Neutrophil (primary cell): Measurements from ENCODE around the gene CD44.

ENCODE experiments used
- H3K27ac ChIP-seq: fragments of 200-600 bp; sonication (generic); 2 replicates; pipeline ENCODE4 v1.5.1; 2016; ENCODE audit warnings: mild to moderate bottlenecking, moderate library complexity
- H3K27me3 ChIP-seq: fragments of 200-600 bp; sonication (generic); 2 replicates; pipeline ENCODE4 v1.6.0; 2016; ENCODE audit warnings: mild to moderate bottlenecking
- H3K36me3 ChIP-seq: fragments of 200-600 bp; sonication (generic); 2 replicates; pipeline ENCODE4 v1.5.1; 2017
- H3K4me1 ChIP-seq, 2 experiments: fragments of 200-600 bp in 1 of 2; sonication (generic) in 1 of 2; 1 replicate in 1 of 2; 2 replicates in 1 of 2; pipeline versions ENCODE4 v1.5.1 to v1.6.1; 2013 to 2016; ENCODE audit warnings: low read depth in 1 of 2, low read length in 1 of 2, mild to moderate bottlenecking in 1 of 2, moderate library complexity in 1 of 2; ENCODE audit not compliant: control insufficient read depth in 1 of 2, insufficient read depth in 1 of 2
- H3K4me3 ChIP-seq, 2 experiments: fragments of 200-600 bp in 1 of 2; sonication (generic) in 1 of 2; 1 replicate in 1 of 2; 2 replicates in 1 of 2; pipeline ENCODE4 v1.5.1; 2013 to 2016; ENCODE audit warnings: low read depth in 1 of 2, low read length in 1 of 2, mild to moderate bottlenecking in 1 of 2, moderate library complexity in 1 of 2
- H3K9me3 ChIP-seq: fragments of 200-600 bp; sonication (generic); 2 replicates; pipeline ENCODE4 v1.5.1; 2016
- CTCF ChIP-seq: fragments of 200-600 bp; sonication (generic); IDR thresholded peaks from 2 replicates; pipeline ENCODE4 v1.5.1; 2016; ENCODE audit warnings: antibody characterized with exemption

The CD44 gene

GRCh38 chr11:35131094-35131493, 7.9 kb upstream of the CD44 start:
- no peaks in the 10 kb centered on the region for H3K9me3 ChIP-seq
- no peaks in the 10 kb centered on the region for H3K36me3 ChIP-seq
- H3K4me1 ChIP-seq = no peaks in the 10 kb centered on the region
- H3K27ac ChIP-seq = no peak overlapping the region
- H3K27me3 ChIP-seq = no peaks in the 10 kb centered on the region
- TF ChIP-seq CTCF = no peak
- no peak overlapping the region for H3K4me3 ChIP-seq

DNA sequence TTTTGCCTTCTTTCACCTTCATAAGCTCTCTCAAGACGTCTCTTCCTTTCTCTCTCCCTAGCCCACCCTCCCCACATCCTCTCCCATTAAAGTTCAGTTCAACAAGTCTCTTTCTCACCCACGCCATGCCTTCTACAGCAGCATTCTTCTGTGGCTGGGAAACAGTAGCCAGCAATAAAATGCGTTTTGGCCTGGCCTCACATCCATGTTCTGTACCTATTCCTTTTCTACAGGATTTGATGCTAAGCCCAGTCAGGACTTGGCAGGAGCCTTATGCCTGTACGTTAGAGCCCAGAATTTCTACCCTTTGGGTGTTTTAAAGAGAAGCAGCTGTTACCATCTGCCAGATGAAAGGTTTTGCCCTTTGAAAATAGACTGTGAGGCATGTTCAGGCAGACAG, 7.1 kb upstream of the CD44 start:
- H3K27me3 ChIP-seq = no peaks in the 10 kb centered on the region
- H3K27ac ChIP-seq = no peak overlapping the region
- H3K36me3 ChIP-seq = no peaks in the 10 kb centered on the region
- no peaks in the 10 kb centered on the region for H3K9me3 ChIP-seq
- no peak overlapping the region for H3K4me3 ChIP-seq
- no peak for TF ChIP-seq CTCF
- H3K4me1 ChIP-seq = no peaks in the 10 kb centered on the region

DNA sequence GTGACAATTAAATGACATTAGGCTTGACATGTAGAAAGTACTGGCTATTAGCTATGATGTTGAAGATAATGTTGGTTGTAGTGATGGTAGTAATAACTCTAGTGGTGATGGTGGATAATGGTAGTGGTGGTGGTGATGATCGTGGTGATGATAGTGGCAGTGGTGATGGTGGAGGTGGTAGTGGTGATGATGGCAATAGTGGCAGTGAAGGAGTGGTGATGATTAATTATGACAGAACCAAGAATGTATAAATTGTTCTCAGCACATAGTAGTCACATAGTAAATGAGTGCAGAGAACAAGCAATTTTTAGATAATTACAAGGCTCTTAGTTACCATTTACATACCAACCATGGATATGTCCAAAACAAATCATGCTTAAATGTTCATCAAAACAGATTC, 5.3 kb upstream of the CD44 start:
- no peaks in the 10 kb centered on the region for H3K9me3 ChIP-seq
- no peak overlapping the region for H3K27ac ChIP-seq
- peaks cover 5 to 6% of the 10 kb centered on the region in 2 experiments for H3K4me1 ChIP-seq
- TF ChIP-seq CTCF = no peak
- H3K4me3 ChIP-seq = no peak overlapping the region
- H3K27me3 ChIP-seq = no peaks in the 10 kb centered on the region
- no peaks in the 10 kb centered on the region for H3K36me3 ChIP-seq

DNA sequence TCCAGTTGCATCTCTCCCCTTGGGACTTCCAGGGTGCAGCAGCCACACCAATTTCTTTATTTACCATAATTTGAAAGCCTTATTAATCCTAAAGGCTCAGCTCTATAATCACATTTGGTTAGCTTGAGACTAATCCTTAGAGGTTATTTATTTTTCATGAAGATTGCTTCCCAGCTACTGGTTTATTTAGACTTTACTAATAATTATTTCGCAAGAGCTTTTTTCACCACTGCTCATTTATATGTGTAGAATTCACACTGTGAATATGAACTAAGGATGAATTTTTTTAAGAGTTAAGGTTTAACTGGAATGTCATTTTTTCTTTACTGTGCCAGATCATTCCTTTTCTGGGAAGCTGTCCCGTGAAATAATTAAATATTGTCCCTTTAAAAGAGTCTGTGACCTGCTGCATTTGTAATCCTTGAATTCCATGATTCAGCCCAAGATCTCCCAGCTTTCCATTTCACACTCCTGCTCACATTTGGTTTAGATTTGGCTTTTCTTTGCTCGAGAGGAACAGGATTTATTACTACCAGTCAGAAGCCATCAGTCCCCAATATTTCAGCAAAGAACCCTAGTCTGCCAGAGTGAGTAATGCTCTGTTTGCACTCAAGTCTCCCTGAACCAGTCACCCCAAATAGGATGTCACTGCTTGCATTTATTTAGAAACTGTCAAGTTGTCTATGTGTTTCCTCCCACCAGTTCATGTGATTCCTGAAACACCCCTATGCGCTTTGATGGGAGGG, 4.4 kb upstream of the CD44 start:
- no peak overlapping the region for H3K27ac ChIP-seq

GRCh38 chr11:35135222-35135621, 3.7 kb upstream of the CD44 start:
- Histone ChIP-seq H3K4me3 (no peak overlapping the region), H3K27me3 (no peaks in the 10 kb centered on the region), H3K9me3 (no peaks in the 10 kb centered on the region), H3K36me3 (no peaks in the 10 kb centered on the region), H3K4me1 (peaks cover 12 to 14% of the 10 kb centered on the region in 2 experiments), H3K27ac (no peak overlapping the region)
- no peak for TF ChIP-seq CTCF

More for the DNA sequence above, 4.4 kb upstream of the CD44 start:
- Histone ChIP-seq H3K9me3 (no peaks in the 10 kb centered on the region), H3K27me3 (no peaks in the 10 kb centered on the region), H3K4me1 (peaks cover 9 to 10% of the 10 kb centered on the region in 2 experiments), H3K4me3 (no peak overlapping the region), H3K36me3 (no peaks in the 10 kb centered on the region)
- TF ChIP-seq CTCF = no peak
